Activated B cell treated with CpG ODN at 0.5 μM for 24 hours (primary cell): ENCODE measurements around the gene SLC35E1. TPM values are rescaled to one million over a fixed set of nuclear protein-coding genes. Genes with fewer than 3 reads are reported as not detected.
"Not testable (repeated sequence)": the region's sequence is repeated elsewhere in the genome, so short reads cannot be mapped to it uniquely, and the experiment has no call there.

Experiments used
- ATAC-seq: fragments of 200-7000 bp; cut with Tn5 transposase; one replicate; pipeline ENCODE4 v1.10.0; 2021; ENCODE audit warnings: low read depth, mild to moderate bottlenecking, moderate library complexity
- CTCF ChIA-PET: fragments of 350-600 bp; sonication (Branson Sonifier 250); formaldehyde crosslinking; loops from one replicate; lab custom pipeline; 2021; ENCODE audit warnings: antibody characterized with exemption; lab: Charles Lee
- POLR2A ChIA-PET: fragments of 350-600 bp; sonication (Branson Sonifier 250); formaldehyde crosslinking; loops from one replicate; lab custom pipeline; 2021; ENCODE audit warnings: antibody characterized with exemption; lab: Charles Lee
- DNase-seq: peaks from one replicate; pipeline ENCODE4 v3.0.0; 2022
- H3K27ac Mint-ChIP-seq: one replicate; pipeline ENCODE4 v1.8.0; 2020; ENCODE audit warnings: mixed read lengths
- H3K27me3 Mint-ChIP-seq: one replicate; pipeline ENCODE4 v1.8.0; 2021; ENCODE audit warnings: mixed read lengths
- H3K36me3 Mint-ChIP-seq: one replicate; pipeline ENCODE4 v1.8.0; 2021; ENCODE audit warnings: low read depth, mixed read lengths
- H3K4me1 Mint-ChIP-seq: one replicate; pipeline ENCODE4 v1.8.0; 2021; ENCODE audit warnings: mixed read lengths
- H3K4me3 Mint-ChIP-seq: one replicate; pipeline ENCODE4 v1.8.0; 2020; ENCODE audit warnings: mild to moderate bottlenecking, mixed read lengths
- H3K9me3 Mint-ChIP-seq: one replicate; pipeline ENCODE4 v1.8.0; 2020; ENCODE audit warnings: mixed read lengths
- intact Hi-C: fragments of 100-400 bp; cut with micrococcal nuclease; formaldehyde crosslinking; loops from one replicate; pipeline ENCODE4 v1.15.1; 2024
- total RNA-seq: library from RNA; stranded (reverse); gene quantifications from 2 replicates; pipeline ENCODE4 v1.2.3, GENCODE V29; 2022
- TF ChIP-seq, protein P1 (sequence below): fragments of 200-600 bp; IDR thresholded peaks from one replicate; pipeline ENCODE4 v1.8.0; 2022; ENCODE audit warnings: antibody characterized with exemption, mild to moderate bottlenecking

SLC35E1 gene
- total RNA-seq, 1 donor from 2014 or later = 51.7 TPM

DNA sequence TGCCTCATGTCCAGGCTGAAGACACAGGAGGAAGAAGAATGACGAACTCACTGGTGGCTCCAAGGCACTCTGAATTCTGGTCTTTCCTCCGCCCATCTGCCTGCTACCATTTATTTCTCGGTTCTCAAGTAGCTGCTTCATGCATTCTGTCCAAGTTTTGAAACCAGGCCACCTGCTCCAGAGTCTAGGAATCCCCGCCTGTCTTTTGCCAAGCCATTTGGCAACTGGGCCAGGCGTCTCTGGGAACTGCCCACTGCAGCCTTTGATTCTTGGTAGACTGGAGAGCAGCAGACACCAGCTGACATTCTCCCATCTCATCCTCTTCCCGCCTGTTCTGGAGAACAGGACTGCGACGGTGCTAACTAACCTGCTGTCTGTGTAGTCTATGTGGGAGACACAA lies 10.8 kb downstream of the SLC35E1 start:
- POLR2A ChIA-PET = no interaction called here

DNA sequence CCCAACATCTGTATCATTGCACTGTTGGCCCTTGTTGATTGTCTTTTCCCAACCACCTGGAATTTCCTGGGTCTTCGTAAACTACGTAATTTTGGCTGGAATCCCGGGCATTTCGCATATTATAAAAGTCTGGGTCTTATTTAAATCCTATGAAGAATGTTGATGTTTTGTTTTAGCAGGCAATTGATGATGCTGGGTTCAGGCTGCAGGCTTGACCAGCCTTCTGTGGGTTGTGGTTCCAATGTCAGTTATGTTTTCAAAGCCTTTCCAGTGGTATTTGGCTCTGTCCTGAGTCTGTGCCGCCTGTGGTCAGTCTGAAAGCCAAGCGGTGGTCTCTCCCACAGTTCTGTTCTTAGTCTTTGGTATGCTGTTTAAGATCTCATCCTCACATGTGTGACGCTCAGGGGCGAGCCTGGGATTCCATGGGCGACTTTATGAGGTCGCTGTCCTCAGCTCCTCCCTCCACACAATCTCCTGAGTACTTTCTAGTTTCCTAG lies 12.4 kb downstream of the SLC35E1 start:
- no peaks in the 10 kb centered on the region for H3K9me3 Mint-ChIP-seq
- ATAC-seq (no peak), DNase-seq (no peak)
- ChIA-PET CTCF (no interaction called here), POLR2A (no interaction called here)
- intact Hi-C loops = no loop called here
- H3K4me1 Mint-ChIP-seq = no peaks in the 10 kb centered on the region
- peaks cover 65% of the 10 kb centered on the region for H3K36me3 Mint-ChIP-seq
- no peak overlapping the region for H3K27ac Mint-ChIP-seq
- TF ChIP-seq, protein P1, sequence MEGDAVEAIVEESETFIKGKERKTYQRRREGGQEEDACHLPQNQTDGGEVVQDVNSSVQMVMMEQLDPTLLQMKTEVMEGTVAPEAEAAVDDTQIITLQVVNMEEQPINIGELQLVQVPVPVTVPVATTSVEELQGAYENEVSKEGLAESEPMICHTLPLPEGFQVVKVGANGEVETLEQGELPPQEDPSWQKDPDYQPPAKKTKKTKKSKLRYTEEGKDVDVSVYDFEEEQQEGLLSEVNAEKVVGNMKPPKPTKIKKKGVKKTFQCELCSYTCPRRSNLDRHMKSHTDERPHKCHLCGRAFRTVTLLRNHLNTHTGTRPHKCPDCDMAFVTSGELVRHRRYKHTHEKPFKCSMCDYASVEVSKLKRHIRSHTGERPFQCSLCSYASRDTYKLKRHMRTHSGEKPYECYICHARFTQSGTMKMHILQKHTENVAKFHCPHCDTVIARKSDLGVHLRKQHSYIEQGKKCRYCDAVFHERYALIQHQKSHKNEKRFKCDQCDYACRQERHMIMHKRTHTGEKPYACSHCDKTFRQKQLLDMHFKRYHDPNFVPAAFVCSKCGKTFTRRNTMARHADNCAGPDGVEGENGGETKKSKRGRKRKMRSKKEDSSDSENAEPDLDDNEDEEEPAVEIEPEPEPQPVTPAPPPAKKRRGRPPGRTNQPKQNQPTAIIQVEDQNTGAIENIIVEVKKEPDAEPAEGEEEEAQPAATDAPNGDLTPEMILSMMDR = no peak
- H3K27me3 Mint-ChIP-seq = no peaks in the 10 kb centered on the region
- H3K4me3 Mint-ChIP-seq = no peak overlapping the region

More for the DNA sequence above, 10.8 kb downstream of the SLC35E1 start:
- ATAC-seq (no peak), DNase-seq (no peak)
- intact Hi-C loops = no loop called here
- Mint-ChIP-seq H3K4me3 (no peak overlapping the region), H3K36me3 (peaks cover 61% of the 10 kb centered on the region), H3K27ac (no peak overlapping the region), H3K9me3 (no peaks in the 10 kb centered on the region), H3K27me3 (no peaks in the 10 kb centered on the region), H3K4me1 (peaks cover 5% of the 10 kb centered on the region)
- CTCF ChIA-PET = no interaction called here
- TF ChIP-seq, protein P1 = no peak

DNA sequence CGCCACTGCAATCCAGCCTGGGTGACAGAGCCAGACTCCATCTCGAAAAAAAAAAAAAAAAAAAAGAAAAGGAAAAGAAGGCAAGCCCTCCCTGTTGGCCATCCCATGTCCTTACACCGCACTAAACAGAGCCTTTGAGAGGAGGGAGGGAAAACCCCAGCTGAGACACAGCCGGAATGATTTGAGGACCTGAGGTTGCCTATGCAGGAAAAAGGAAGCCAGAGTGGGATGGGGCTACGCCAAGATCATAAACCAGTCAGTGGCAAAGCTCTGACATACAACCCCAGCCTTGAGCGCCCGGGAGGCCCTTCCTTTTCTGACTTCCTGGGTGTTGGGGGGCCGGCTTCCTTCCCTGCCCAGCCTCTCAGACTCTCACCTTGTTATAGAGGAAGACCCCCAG lies 17.4 kb downstream of the SLC35E1 start:
- Mint-ChIP-seq H3K4me1 (no peaks in the 10 kb centered on the region), H3K36me3 (peaks cover 67% of the 10 kb centered on the region), H3K4me3 (no peak overlapping the region), H3K27me3 (no peaks in the 10 kb centered on the region), H3K27ac (no peak overlapping the region), H3K9me3 (no peaks in the 10 kb centered on the region)
- DNase-seq = no peak
- intact Hi-C loops = no loop called here
- no peak for ATAC-seq
- TF ChIP-seq, protein P1 = no peak
- POLR2A ChIA-PET = no interaction called here
- CTCF ChIA-PET = no interaction called here

DNA sequence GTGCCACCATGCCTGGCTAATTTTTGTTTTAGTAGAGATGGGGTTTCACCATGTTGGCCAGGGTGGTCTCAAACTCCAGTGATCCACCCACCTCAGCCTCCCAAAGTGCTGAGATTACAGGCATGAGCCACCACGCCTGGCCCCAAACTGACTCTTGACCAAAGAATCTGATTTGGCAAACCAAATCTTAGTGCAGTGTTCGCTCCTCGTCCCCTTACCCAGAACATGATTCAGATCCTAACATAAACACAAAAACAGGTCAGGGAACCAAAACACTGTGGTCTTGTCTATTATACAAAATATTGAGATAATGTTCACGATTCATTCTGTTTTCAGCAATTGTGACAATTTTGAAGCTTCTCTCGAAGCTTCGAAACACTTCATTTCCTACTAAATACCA lies 20.3 kb downstream of the SLC35E1 start:
- H3K9me3 Mint-ChIP-seq, intact Hi-C loops, H3K27ac Mint-ChIP-seq: not testable (repeated sequence)

DNA sequence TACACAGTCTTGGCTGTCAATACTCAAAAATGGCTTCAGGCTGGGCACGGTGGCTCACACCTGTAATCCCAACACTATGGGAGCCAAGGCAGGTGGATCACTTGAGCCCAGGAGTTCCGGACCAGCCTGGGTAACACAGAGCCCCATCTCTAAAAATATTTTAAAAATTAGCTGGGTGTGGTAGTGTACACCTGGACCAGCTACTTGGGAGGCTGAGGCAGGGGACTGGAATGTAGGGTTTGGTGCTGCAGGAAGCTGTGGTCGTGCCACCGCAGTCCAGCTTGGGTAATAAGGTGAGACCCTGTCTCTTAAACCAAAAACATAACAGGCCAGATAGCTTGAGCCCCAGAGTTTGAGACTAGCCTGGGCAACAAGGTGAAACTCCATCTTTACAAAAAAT lies 23.3 kb downstream of the SLC35E1 start:
- Mint-ChIP-seq H3K4me3 (no peak overlapping the region), H3K36me3 (peaks cover 33% of the 10 kb centered on the region), H3K27me3 (no peaks in the 10 kb centered on the region), H3K4me1 (peaks cover 14% of the 10 kb centered on the region), H3K9me3 (no peaks in the 10 kb centered on the region), H3K27ac (no peak overlapping the region)
- no peak for ATAC-seq
- TF ChIP-seq, protein P1 = no peak
- no peak for DNase-seq
- POLR2A ChIA-PET = interaction anchor here (0.6 kb wide), 1 partner anchor 35 kb away, joined by 4 read pairs; no protein-coding TSS in a partner anchor
- CTCF ChIA-PET = no interaction called here
- intact Hi-C loops = no loop called here

More for the DNA sequence above, 20.3 kb downstream of the SLC35E1 start:
- H3K36me3 Mint-ChIP-seq = peaks cover 56% of the 10 kb centered on the region
- CTCF ChIA-PET, H3K4me1 Mint-ChIP-seq, ATAC-seq, H3K4me3 Mint-ChIP-seq, DNase-seq, H3K27me3 Mint-ChIP-seq: not testable (repeated sequence)
- POLR2A ChIA-PET = interaction anchor here (0.7 kb wide), 1 partner anchor 114 kb away, joined by 4 read pairs; no protein-coding TSS in a partner anchor
